HG02610 (cell line): Measurements from ENCODE around the gene KIF22.
A peak's percentile ranks its signal among the peaks of the same experiment; 100 is the strongest.
"Not testable (repeated sequence)": the region's sequence is repeated elsewhere in the genome, so short reads cannot be mapped to it uniquely, and the experiment has no call there.

Source experiments
- ATAC-seq: cut with Tn5 transposase; IDR thresholded peaks from one replicate; pipeline ENCODE4 v1.9.1; 2021; ENCODE audit warnings: mild to moderate bottlenecking, moderate library complexity; ENCODE audit not compliant: unreplicated experiment

KIF22 gene

DNA sequence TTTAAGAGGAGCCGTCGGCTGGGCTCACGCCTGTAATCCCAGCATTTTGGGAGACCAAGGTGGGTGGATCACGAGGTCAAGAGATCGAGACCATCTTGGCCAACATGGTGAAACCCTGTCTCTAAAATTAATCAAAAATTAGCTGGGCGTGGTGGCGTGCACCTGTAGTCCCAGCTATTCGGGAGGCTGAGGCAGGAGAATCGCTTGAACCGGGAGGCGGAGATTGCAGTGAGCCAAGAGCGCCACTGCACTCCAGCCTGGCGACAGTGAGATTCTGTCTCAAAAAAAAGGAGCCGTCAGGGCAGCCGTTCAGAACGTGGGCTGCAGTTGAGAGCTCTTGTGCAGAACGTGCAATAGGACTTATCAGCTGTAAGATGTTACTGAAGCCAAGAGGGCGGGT lies 2.6 kb downstream of the KIF22 start:
- not testable (repeated sequence) for ATAC-seq

DNA sequence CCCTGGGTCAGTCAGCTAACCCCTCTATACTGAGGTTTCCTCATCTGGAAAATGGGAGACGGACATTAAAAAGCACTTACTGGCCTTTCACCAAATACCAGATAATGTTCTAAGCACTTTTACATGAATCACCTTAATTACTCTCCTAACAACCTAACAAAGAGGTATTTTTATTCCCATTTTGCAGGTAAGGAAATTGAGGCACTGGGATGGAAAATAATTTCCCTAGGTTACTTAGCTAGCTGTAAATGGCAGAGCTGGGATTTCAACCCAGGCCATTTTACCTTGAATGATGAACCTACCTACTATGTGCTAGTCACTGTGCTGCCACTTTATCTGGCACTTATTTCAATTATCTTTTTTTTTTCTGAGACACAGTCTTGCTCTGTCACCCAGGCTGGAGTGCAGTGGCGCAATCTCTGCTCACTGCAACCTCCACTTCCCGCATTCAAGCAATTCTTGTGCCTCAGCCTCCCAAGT lies 3.7 kb downstream of the KIF22 start:
- ATAC-seq, result no peak

DNA sequence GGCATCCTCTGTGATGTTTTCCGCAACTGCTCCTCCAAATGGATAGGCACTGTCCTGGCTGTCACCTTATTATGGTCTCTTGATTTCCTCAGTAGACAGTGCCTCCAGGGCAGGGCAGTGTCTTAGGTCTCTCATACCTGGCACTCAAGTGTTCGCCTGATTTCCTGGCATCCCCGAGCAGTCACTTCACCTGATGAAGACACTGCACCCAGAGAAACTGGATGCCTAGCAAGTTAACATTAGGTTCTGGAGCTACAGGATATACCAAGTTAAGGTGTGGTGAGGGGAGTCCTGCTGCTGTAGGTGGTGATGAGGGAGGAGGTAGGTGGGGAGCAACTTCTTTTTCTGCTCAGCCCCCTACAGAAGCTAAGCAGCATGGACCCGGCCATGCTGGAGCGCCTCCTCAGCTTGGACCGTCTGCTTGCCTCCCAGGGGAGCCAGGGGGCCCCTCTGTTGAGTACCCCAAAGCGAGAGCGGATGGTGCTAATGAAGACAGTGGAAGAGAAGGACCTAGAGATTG lies 11.9 kb downstream of the KIF22 start:
- ATAC-seq, result no peak

DNA sequence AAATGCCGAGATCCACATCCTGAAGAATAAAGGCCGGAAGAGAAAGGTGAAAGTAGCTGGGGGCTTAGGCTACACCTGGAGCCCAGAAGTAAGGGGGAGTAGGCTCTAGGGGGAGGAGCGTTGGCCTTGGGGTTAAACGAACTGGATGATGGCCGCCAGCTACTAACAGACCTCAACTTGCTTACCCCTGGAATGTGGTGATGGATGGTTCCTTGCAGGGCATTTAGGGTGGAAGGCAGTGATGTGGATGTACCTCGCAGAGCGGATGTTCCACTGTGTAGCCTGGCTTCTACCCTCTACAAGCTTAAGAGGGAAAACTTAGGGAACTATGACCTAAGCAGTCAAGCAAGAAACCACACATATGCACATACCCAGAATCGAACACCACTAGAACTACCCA lies 13.5 kb downstream of the KIF22 start:
- no peak for ATAC-seq

DNA sequence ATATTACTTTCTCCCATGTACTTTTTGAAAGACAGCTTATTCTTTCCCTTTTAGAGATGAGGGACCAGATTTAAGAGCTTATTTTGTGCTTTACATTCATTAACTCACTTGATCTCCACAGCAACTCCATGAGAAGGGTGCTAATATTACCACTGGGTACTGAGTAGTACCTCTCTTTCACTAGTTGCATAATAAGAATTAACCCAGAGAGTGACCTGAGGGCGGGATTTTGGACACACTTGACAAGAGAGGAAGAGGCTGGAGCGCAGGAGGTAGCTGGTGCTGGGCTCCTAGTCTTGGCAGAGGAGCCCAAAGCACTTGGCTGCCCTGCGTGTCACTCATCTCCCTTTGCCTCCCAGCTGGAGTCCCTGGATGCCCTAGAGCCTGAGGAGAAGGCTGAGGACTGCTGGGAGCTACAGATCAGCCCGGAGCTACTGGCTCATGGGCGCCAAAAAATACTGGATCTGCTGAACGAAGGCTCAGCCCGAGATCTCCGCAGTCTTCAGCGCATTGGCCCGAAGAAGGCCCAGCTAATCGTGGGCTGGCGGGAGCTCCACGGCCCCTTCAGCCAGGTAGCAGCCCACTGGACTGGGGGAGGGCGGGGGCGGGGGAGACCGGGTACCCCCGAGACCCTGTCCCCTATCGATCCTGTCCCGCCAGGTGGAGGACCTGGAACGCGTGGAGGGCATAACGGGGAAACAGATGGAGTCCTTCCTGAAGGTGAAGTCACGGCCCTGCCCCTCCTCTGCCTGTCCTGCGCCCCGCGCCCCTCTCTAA lies 14.1 kb downstream of the KIF22 start:
- no peak for ATAC-seq

DNA sequence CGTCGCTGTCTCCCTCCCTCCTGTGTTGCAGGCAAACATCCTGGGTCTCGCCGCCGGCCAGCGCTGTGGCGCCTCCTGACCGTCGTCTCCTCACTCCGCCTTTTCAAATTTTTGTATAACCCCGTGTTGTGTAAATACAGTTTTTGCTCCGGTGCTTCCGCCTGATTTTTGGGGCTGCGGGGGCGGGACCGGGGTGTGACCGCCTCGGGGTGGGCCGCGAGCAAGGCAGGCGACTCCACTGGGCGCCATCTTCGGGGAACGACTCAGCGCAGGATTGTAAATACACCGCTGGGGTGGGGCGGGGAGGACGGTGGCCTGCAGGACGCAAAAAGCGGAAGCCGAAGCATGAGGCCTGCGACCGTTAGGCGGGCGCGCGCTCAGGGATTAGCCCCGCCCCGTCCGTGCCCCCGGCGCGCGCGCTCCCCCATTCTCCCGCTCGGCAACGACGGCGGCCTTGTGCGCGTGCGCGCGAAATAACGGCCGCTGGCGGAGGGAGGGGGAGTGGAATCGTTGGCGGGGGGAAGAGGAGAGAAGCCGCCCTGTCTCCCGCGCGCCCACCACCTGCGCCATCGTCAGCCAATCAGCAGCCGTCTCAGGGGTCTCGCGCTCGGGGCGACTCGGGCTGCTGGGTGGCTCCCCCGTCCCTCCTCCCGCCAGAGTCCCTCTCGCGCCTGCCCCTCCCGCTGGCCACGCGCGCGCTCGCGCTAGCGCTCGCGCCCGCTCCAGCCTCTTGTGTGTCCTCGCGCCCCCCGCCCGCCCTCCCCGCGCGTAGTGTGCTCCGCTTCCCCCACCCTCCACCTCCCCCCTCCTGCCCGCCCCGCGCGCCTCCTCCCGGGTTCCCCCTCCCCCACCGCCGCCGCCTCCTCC lies 14.9 kb downstream of the KIF22 start:
- peak; percentile 38 for ATAC-seq

DNA sequence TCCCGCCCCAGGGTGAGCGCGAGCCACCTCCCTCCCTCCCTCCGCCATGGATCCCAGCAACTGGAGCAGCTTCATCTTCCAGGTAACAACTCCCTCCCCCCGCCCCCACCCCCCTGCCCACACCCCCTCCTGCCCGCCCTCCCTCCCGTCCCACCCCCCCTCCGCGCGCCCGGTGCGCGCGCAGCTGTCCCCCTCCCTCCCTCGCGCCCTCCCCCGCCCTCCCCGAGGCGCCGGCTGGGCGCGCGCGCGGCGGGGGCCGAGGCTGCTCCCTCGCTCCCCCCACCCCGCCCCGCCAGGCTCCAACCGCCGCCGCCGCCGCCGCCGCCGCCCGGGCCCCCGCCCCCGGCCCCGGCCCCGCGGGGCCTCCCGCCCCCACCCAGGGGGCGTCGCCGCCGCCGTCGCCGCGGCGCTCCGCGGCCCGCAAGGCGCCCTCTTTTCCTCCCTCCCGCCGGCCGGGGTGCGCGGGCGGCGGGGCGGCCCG lies 15.6 kb downstream of the KIF22 start, which contains the start of gene MAZ:
Gene MAZ, plus strand, starts transcription at position 431 of the 481 bp plus-strand sequence. CDS start 173 bp downstream, outside the sequence.
- ATAC-seq, result no peak

DNA sequence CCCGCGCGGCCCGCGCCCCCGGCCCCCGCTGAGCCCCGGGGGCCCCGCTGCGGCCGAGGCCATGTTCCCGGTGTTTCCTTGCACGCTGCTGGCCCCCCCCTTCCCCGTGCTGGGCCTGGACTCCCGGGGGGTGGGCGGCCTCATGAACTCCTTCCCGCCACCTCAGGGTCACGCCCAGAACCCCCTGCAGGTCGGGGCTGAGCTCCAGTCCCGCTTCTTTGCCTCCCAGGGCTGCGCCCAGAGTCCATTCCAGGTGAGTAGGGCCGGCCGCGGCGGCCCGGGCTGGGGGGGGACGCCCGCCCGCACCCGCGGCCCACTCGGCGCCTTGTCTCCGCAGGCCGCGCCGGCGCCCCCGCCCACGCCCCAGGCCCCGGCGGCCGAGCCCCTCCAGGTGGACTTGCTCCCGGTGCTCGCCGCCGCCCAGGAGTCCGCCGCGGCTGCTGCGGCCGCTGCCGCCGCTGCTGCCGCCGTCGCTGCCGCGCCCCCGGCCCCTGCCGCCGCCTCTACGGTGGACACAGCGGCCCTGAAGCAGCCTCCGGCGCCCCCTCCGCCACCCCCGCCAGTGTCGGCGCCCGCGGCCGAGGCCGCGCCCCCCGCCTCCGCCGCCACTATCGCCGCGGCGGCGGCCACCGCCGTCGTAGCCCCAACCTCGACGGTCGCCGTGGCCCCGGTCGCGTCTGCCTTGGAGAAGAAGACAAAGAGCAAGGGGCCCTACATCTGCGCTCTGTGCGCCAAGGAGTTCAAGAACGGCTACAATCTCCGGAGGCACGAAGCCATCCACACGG lies 16.3 kb downstream of the KIF22 start:
- no peak for ATAC-seq

DNA sequence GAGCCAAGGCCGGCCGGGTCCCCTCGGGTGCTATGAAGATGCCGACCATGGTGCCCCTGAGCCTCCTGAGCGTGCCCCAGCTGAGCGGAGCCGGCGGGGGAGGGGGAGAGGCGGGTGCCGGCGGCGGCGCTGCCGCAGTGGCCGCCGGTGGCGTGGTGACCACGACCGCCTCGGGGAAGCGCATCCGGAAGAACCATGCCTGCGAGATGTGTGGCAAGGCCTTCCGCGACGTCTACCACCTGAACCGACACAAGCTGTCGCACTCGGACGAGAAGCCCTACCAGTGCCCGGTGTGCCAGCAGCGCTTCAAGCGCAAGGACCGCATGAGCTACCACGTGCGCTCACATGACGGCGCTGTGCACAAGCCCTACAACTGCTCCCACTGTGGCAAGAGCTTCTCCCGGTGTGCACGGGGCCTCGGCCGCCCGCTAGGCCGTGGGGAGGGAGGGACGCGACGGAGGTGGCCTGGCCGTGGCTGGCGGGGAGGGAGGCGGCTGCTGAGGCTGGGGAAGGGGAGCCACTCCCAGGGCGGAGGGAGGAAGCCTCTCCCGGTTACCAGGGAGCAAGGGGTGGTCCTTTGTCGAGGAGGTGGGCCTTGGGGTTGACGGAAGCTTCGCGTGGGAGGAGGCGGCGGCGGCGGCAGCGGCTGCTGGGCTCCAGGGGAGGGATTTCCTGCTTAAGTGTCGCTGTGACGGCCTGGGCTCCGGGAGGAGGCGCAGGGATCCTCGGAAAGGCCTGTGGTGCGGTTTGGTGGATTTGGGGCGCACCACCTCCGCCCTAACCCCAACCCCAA lies 17.1 kb downstream of the KIF22 start:
- no peak for ATAC-seq

DNA sequence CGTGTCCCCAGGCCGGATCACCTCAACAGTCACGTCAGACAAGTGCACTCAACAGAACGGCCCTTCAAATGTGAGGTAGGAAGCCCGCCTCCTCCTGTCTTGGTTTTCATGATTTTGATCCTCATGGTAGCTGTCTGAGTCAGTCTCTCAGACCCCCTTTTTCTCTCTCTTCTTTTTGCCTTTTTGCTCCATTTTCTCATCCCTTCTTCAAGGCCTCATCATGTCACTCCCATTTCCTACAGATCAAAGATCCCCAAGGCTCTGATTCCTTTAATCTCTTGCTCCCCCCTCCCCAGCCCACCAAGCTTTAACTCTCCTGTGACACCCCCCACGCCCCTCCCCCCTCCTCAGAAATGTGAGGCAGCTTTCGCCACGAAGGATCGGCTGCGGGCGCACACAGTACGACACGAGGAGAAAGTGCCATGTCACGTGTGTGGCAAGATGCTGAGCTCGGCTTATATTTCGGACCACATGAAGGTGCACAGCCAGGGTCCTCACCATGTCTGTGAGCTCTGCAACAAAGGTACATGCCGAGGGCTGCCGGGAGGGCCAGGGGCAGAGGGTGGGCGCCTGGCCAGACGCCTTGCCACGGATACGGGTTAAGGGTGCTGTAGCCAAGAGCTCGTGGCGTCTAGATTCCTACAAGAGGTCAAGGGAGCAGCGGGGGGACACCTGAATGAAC lies 17.8 kb downstream of the KIF22 start:
- no peak for ATAC-seq

DNA sequence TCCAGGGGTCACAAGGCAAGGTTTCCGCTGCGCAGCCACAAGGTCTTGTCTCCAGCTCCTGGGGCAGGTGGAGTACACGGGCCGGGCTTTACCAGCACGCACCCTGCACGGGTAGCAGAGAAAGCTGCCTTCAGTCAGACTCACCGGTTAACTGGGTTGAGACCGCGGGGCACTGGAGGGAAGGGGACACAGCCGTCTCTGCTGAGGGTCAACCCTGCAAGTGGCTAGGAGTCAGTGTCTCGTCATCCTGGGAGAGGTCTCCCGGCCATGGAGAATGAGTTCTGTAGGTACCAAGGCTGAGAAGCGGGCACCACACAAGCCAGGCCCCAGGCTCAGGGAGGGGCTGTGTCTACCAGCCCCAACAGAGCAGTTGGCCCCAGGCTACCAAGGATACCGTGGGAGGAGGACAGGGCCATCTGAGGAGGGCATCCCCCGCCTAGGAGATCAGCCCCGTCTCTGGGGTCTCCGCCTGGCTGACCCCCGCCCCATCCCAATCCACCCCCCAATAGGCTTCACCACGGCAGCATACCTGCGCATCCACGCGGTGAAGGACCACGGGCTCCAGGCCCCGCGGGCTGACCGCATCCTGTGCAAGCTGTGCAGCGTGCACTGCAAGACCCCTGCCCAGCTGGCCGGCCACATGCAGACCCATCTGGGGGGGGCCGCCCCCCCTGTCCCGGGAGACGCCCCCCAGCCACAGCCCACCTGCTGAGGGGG lies 18.6 kb downstream of the KIF22 start:
- ATAC-seq, result no peak

DNA sequence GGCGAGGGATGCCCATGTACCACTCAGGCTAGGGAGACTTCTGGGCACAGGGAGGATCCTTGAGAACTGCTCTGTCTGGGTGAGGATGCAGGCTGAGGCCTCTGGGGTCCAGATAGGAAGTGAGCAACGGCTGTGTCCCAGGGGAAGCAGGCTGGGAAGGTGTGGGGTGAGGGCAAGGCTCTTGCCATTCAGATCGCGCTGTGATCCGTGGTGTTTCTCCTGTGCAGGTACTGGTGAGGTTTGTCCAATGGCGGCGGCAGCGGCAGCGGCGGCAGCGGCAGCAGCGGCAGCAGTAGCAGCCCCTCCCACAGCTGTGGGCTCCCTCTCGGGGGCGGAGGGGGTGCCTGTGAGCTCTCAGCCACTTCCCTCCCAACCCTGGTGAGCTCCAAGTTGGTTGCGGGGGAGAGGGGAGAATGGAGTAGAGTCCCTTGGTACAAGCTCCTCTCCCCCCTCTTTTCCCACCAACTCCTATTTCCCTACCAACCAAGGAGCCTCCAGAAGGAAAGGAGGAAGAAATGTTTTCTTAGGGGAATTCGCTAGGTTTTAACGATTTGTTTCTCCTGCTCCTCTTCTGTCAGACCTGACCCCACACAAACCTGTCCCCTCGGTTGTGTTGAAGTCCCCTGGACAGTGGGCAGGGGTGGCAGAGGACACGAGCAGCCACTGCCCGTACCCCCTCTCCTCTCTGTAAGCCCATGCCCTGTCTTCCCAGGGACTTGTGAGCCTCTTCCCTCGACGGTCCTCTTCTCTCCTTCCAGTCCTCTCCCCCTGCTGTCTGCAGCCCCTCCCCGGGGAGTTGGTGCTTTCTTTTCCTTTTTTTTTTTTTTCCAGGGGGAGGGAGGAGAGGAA lies 19.5 kb downstream of the KIF22 start:
- ATAC-seq, result no peak

DNA sequence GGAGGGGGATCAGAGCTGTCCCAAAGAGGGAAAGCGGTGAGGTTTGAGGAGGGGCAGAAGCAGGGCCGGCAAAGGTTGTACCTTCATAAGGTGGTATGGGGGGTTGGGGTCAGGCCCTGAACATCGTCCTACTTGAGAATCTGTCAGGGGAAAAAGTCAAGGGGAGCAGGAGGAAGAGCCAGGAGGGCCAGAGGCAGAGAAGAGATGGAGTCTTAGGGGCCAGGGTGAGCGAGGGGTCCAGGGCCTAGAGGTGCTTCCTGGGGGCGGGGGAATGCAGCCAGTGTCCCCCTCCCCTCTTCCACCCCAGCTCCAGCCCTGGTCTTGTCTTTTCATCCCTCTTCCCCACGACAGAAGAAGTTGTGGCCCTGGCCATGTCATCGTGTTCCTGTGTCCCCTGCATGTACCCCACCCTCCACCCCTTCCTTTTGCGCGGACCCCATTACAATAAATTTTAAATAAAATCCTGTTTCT lies 20.2 kb downstream of the KIF22 start:
- ATAC-seq, result no peak

DNA sequence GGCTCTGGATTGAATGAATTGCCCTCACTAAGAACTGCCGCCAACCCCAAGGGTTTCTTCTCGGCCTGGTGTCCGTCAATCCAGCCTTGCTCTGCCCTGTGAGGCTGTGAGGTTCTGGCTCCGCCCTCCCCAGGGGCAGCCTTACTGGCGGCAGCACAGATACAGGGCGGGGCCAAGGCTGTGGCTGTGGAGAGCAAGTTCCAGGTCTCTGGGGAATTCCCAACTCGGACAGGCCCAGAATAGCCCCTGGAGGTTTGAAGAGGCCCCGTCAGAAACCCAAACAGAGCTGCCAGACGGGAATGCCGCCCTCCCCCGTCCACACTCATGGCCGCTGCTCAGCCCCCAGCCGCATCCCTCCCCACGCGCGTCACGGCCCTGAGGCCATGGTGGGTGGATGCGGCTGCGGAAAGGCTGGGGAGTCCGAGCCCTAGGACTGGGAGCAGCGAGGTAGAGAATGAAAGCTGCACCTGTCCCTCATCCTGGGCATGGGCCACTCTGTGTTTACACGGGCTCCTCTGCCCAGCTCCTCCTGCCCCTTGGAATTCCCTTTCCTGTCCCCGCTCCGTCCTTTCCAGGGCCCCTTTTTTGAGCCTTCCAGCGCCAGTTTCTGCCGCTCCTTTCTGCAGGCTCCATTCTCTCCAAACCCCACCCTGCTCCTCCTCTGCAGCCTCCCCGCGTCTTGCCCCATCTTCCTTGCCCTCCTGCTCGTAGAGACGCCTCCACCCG lies 20.8 kb downstream of the KIF22 start:
- ATAC-seq, result peak; percentile 46

DNA sequence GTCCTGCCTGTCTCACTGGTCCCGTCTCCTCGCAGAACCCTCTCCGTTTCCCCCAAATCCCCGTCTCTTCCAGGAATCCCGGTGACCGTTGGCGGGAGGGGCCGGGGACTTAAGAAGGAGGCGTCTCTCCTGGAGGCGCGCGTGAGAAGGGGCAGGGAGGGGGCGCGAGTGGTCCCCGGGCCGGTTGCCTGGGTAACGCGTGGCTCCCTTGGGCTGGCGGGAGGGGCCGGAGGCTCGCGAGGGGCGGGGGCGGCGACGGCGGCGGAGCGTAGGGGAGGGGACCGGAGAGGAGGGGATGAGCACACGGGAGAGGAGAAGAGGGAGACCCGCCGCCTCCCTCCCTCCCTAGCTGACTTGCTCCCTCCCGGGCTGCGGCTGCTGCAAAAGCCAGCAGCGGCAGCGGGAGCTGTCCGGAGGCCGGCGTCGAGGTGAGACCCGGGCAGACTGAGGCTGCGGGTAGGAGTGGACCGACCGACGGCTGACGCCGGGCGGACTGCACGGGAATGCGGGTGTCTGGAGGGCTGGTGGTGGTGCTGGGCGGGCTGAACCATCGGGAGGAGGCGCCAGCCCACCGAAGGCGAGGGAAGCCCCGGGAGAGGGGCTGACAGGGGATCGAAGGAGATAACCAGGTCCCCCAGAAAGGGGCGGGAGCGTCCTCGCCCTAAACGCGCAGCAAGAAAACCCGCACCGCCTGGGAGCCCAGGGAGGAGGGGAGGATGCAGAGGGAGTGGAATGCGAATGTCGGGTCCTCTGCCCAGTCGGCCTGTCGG lies 21.5 kb downstream of the KIF22 start, which contains the start of gene PRRT2:
Gene PRRT2, plus strand, starts transcription at position 298 of the 770 bp plus-strand sequence. CDS start 862 bp downstream, outside the sequence.
- no peak for ATAC-seq
